Panc1 (cell line): ENCODE data around the gene CDK5R1. TPM values are rescaled to one million over a fixed set of nuclear protein-coding genes. Genes with fewer than 3 reads are reported as not detected.

Source experiments
- ATAC-seq: fragments of 200-7000 bp; cut with Tn5 transposase; 2 replicates; pipeline ENCODE4 v1.9.1; 2020; ENCODE audit warnings: mild to moderate bottlenecking, moderate library complexity
- BruUV-seq: library from RNA; stranded (reverse); fragments of 400-500 nt; replicated peaks from 2 replicates; lab custom pipeline; 2021; lab: Mats Ljungman, UMichigan
- CTCF ChIA-PET: fragments of 300-600 bp; sonication (Branson Sonifier 250); formaldehyde crosslinking; loops from one replicate; lab custom pipeline; 2022; ENCODE audit warnings: antibody characterized with exemption; lab: Charles Lee
- POLR2A ChIA-PET: fragments of 300-600 bp; sonication (Branson Sonifier 250); formaldehyde crosslinking; loops from one replicate; lab custom pipeline; 2022; ENCODE audit warnings: antibody characterized with exemption; lab: Charles Lee
- DNase-seq: peaks from one replicate; pipeline ENCODE4 v3.0.0-alpha.2; 2010; ENCODE audit warnings: low read depth, low spot score
- H3K27ac ChIP-seq: 2 replicates; pipeline ENCODE4 v1.5.1; 2011; ENCODE audit warnings: mild to moderate bottlenecking, low read length, inconsistent platforms
- H3K27me3 ChIP-seq: fragments of 200-500 bp; sonication (Bioruptor generic); 2 replicates; pipeline ENCODE4 v1.6.0; 2014; ENCODE audit warnings: low read length, inconsistent platforms; ENCODE audit not compliant: control insufficient read depth, insufficient read depth
- H3K36me3 ChIP-seq: fragments of 200-500 bp; sonication (Bioruptor generic); 2 replicates; pipeline ENCODE4 v1.5.1; 2014; ENCODE audit warnings: inconsistent platforms, mild to moderate bottlenecking, low read length, moderate library complexity; ENCODE audit not compliant: control insufficient read depth, insufficient read depth
- H3K4me1 ChIP-seq: 2 replicates; pipeline ENCODE4 v1.5.1; 2011; ENCODE audit warnings: inconsistent platforms, mild to moderate bottlenecking, low read length, moderate library complexity; ENCODE audit not compliant: control insufficient read depth, insufficient read depth
- H3K4me3 ChIP-seq, 2 experiments: 2 replicates each; pipeline ENCODE4 v1.5.1; 2011 to 2012; ENCODE audit warnings: low read depth in 2 of 2, low read length in 2 of 2, mild to moderate bottlenecking in 2 of 2, inconsistent platforms in 1 of 2, moderate library complexity in 1 of 2
- H3K9me3 ChIP-seq: fragments of 200-500 bp; sonication (Bioruptor generic); 2 replicates; pipeline ENCODE4 v1.5.1; 2014; ENCODE audit warnings: low read depth, mild to moderate bottlenecking, inconsistent platforms, low read length, moderate library complexity; ENCODE audit not compliant: control insufficient read depth, insufficient read depth
- POLR2AphosphoS5 ChIP-seq: IDR thresholded peaks from 2 replicates; pipeline ENCODE4 v1.6.1; 2012; ENCODE audit warnings: mild to moderate bottlenecking, low read depth, low read length, moderate library complexity
- SIN3A ChIP-seq: IDR thresholded peaks from 2 replicates; pipeline ENCODE4 v1.6.1; 2012; ENCODE audit warnings: low read depth, mild to moderate bottlenecking, low read length, moderate library complexity, borderline replicate concordance; ENCODE audit not compliant: insufficient read depth
- TCF7L2 ChIP-seq: IDR thresholded peaks from 2 replicates; pipeline ENCODE4 v1.6.1; 2011; ENCODE audit warnings: mild to moderate bottlenecking, low read depth, low read length, inconsistent platforms
- in situ Hi-C: cut with HindIII; loops from 2 replicates; pipeline ENCODE4 v1.10.0; 2016; ENCODE audit warnings: low sequenced_read_pairs, low pct_unique_long_range_greater_than_20kb
- intact Hi-C: fragments of 100-400 bp; cut with micrococcal nuclease; formaldehyde crosslinking; loops from one replicate; pipeline ENCODE4 v1.10.0; 2022; ENCODE audit not compliant: unreplicated experiment
- total RNA-seq: library from RNA; stranded (reverse); gene quantifications from one replicate; pipeline ENCODE4 v1.2.1, GENCODE V29; 2021; ENCODE audit not compliant: unreplicated experiment
- TF ChIP-seq, protein P1 (sequence below): fragments of 450-650 bp; IDR thresholded peaks from 2 replicates; pipeline ENCODE4 v1.5.1; 2017; ENCODE audit warnings: mild to moderate bottlenecking
- TF ChIP-seq, protein P2 (sequence below), 2 experiments: IDR thresholded peaks; 2 replicates each; pipeline ENCODE4 v1.6.1; 2011 to 2012; ENCODE audit warnings: low read depth in 2 of 2, control low read depth in 1 of 2, low read length in 1 of 2, mild to moderate bottlenecking in 1 of 2, moderate library complexity in 1 of 2; ENCODE audit not compliant: insufficient read depth in 1 of 2

The CDK5R1 gene
- total RNA-seq, 1 experiment from 2014 or later: 7.9 TPM

DNA sequence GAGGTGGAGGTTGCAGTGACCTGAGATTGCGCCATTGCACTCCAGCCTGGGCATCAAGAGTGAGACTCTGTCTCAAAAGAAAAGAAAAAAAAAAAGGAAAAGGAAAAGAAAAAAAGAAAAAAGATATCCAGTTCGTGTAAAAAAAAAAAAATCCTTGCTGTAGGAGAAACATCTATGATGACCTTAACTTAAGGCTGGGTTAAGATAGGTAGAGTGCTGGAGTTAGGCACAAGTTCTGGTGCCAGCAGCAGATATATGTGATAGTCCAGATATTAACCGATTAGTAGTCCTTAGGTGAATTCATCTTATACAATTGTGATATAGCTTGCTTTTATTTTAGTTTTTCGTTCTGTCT lies 25.3 kb upstream of the CDK5R1 start:
- ChIA-PET CTCF (interaction anchor here (0.6 to 1.0 kb wide), 7 partner anchors 10 to 316 kb away, joined by 3 to 6 read pairs (median 4); no protein-coding TSS in a partner anchor), POLR2A (no interaction called here)
- no peaks in the 10 kb centered on the region for H3K27me3 ChIP-seq
- TF ChIP-seq, protein P1, sequence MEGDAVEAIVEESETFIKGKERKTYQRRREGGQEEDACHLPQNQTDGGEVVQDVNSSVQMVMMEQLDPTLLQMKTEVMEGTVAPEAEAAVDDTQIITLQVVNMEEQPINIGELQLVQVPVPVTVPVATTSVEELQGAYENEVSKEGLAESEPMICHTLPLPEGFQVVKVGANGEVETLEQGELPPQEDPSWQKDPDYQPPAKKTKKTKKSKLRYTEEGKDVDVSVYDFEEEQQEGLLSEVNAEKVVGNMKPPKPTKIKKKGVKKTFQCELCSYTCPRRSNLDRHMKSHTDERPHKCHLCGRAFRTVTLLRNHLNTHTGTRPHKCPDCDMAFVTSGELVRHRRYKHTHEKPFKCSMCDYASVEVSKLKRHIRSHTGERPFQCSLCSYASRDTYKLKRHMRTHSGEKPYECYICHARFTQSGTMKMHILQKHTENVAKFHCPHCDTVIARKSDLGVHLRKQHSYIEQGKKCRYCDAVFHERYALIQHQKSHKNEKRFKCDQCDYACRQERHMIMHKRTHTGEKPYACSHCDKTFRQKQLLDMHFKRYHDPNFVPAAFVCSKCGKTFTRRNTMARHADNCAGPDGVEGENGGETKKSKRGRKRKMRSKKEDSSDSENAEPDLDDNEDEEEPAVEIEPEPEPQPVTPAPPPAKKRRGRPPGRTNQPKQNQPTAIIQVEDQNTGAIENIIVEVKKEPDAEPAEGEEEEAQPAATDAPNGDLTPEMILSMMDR: no peak
- TF ChIP-seq, protein P2, sequence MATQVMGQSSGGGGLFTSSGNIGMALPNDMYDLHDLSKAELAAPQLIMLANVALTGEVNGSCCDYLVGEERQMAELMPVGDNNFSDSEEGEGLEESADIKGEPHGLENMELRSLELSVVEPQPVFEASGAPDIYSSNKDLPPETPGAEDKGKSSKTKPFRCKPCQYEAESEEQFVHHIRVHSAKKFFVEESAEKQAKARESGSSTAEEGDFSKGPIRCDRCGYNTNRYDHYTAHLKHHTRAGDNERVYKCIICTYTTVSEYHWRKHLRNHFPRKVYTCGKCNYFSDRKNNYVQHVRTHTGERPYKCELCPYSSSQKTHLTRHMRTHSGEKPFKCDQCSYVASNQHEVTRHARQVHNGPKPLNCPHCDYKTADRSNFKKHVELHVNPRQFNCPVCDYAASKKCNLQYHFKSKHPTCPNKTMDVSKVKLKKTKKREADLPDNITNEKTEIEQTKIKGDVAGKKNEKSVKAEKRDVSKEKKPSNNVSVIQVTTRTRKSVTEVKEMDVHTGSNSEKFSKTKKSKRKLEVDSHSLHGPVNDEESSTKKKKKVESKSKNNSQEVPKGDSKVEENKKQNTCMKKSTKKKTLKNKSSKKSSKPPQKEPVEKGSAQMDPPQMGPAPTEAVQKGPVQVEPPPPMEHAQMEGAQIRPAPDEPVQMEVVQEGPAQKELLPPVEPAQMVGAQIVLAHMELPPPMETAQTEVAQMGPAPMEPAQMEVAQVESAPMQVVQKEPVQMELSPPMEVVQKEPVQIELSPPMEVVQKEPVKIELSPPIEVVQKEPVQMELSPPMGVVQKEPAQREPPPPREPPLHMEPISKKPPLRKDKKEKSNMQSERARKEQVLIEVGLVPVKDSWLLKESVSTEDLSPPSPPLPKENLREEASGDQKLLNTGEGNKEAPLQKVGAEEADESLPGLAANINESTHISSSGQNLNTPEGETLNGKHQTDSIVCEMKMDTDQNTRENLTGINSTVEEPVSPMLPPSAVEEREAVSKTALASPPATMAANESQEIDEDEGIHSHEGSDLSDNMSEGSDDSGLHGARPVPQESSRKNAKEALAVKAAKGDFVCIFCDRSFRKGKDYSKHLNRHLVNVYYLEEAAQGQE (IDR thresholded peaks at IDR 0.05; ENCODE audit: insufficient read depth in 1 of 2, low read depth in 2 of 2, low read length in 1 of 2): no peak
- no peak for TF ChIP-seq POLR2AphosphoS5
- TF ChIP-seq SIN3A: no peak
- no peak for TF ChIP-seq TCF7L2
- H3K9me3 ChIP-seq: no peaks in the 10 kb centered on the region
- H3K27ac ChIP-seq: no peak overlapping the region
- in situ Hi-C loops (no loop called here), intact Hi-C loops (no loop called here)
- ATAC-seq (peak; percentile 64), DNase-seq (no peak)
- no TSS peak for BruUV-seq
- no peaks in the 10 kb centered on the region for H3K4me1 ChIP-seq
- H3K36me3 ChIP-seq: peaks cover 27% of the 10 kb centered on the region; the same call in 1 of the 2 replicates
- H3K4me3 ChIP-seq: no peak overlapping the region

DNA sequence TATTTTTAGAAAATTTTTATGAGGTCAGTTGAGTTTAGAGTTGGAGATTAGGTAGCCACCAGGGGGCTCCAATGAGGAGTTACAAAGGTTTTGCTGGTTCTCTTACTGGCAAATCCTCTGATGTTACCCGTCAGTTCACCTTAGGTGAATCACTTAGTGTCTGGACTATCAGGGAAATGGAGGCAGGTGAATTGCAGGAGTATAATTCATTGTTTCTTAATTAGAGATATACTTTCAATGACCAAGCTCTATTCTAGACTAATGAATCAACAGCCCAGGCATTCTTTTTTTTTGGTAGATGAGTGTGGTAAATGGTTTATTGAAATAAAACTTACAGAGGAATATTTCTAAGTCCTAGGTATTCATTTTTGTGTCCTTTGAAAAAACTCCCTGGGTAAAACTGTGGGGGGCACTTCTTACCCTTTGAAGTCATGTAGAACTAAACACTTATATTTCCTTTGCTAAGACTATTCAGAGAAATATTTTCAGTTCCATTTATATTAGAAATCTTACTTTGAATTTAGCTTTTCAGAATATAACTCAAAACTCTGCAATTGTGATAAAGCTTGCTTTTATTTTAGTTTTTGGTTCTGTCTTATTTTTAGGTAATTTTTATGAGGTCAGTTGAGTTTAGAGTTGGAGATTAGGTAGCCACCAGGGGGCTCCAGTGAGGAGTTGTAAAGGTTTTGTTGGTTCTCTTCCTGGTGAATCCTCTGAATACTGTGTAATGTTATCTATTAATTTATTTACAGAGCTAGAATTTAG lies 24.8 kb upstream of the CDK5R1 start:
- ATAC-seq (peak; percentile 70), DNase-seq (no peak)
- Histone ChIP-seq H3K4me1 (no peaks in the 10 kb centered on the region), H3K9me3 (no peaks in the 10 kb centered on the region), H3K36me3 (peaks cover 27% of the 10 kb centered on the region; the same call in 1 of the 2 replicates), H3K4me3 (no peak overlapping the region), H3K27me3 (no peaks in the 10 kb centered on the region), H3K27ac (no peak overlapping the region)
- in situ Hi-C loops (no loop called here), intact Hi-C loops (no loop called here)
- TSS peak; percentile 41 for BruUV-seq
- POLR2A ChIA-PET: no interaction called here
- TF ChIP-seq, protein P1: peak; percentile 70
- no peak for TF ChIP-seq TCF7L2
- CTCF ChIA-PET: interaction anchor here (0.6 to 1.0 kb wide), 6 partner anchors 9 to 185 kb away, joined by 3 to 4 read pairs (median 3); no protein-coding TSS in a partner anchor
